H1 (cell line): ENCODE data around the gene C9orf50. TPM values are rescaled to one million over a fixed set of nuclear protein-coding genes. Genes with fewer than 3 reads are reported as not detected.

ENCODE experiments used
- CBX5 ChIP-seq: fragments of 300-800, 300-1000 bp; sonication (generic); IDR thresholded peaks from 2 replicates; pipeline ENCODE4 v1.7.1; 2016; ENCODE audit warnings: antibody characterized with exemption, low read length, low read depth
- CHD7 ChIP-seq: fragments of 300-600 bp; sonication (generic); IDR thresholded peaks from 2 replicates; pipeline ENCODE4 v1.7.1; 2012; ENCODE audit warnings: low read length, moderate library complexity, mild to moderate bottlenecking, inconsistent platforms; ENCODE audit not compliant: insufficient replicate concordance
- E2F6 ChIP-seq: IDR thresholded peaks from 2 replicates; pipeline ENCODE4 v1.6.1; 2012; ENCODE audit warnings: inconsistent platforms
- GTF2F1 ChIP-seq: IDR thresholded peaks from 2 replicates; pipeline ENCODE4 v1.6.1; 2012; ENCODE audit warnings: low read depth, low read length, improper control_type of control experiment, borderline replicate concordance
- NANOG ChIP-seq: IDR thresholded peaks from 2 replicates; pipeline ENCODE4 v1.6.1; 2011; ENCODE audit warnings: low read length, low read depth, mild to moderate bottlenecking, inconsistent platforms; ENCODE audit not compliant: insufficient read depth, poor library complexity, severe bottlenecking
- PHF8 ChIP-seq: fragments of 200-600 bp; sonication (generic); conservative IDR thresholded peaks from 2 replicates; pipeline ENCODE4 v1.7.1; 2012; ENCODE audit warnings: low read depth, mild to moderate bottlenecking, inconsistent platforms, low read length, moderate library complexity
- SIRT6 ChIP-seq: IDR thresholded peaks from one replicate; pipeline ENCODE4 v1.7.1; 2012; ENCODE audit warnings: low read length, inconsistent platforms
- USF2 ChIP-seq: IDR thresholded peaks from 2 replicates; pipeline ENCODE4 v1.6.1; 2011; ENCODE audit warnings: low read length, improper control_type of control experiment
- polyA plus RNA-seq, 7 experiments: library from polyadenylated mRNA; depleted of rRNA in 3 of 7; stranded (reverse) in 5 of 7; unstranded in 2 of 7; fragments of >200 nt in 5 of 7; fragments of 200-250 nt in 2 of 7; gene quantifications; 1 replicate in 5 of 7; 2 replicates in 1 of 7; 4 replicates in 1 of 7; pipeline versions ENCODE4 v1.2.1 to v1.2.3, GENCODE V29; 2011 to 2013; ENCODE audit warnings: missing spikeins in 2 of 7, mixed read lengths in 2 of 7
- total RNA-seq: library from RNA; stranded (reverse); fragmentation: NEBNext Ultra II Directional; extraction: Animal tissue kit (Norgen Biotek cat#: 25700); gene quantifications from 2 replicates; pipeline ENCODE4 v1.2.1, GENCODE V29; 2021

Gene C9orf50
- total and polyA plus RNA-seq, 2 of the 8 experiments (the other 6 are each of a cell fraction or from before 2014, with no cell fraction given) = not detected

- TF ChIP-seq CHD7 (no peak), PHF8 (no peak), NANOG (no peak), USF2 (no peak), CBX5 (no peak), E2F6 (no peak), GTF2F1 (no peak), SIRT6 (no peak)
Measured at GRCh38 chr9:129669141-129669718, 48.3 kb upstream of the C9orf50 start (continued).
